GM12875 (cell line): ENCODE data around the gene MYB.

Experiments used
- H3K4me3 ChIP-seq: one replicate; pipeline ENCODE4 v1.5.1; 2011; ENCODE audit warnings: low read depth, low read length, control low read depth
- CTCF ChIP-seq: IDR thresholded peaks from 2 replicates; pipeline ENCODE4 v1.5.1; 2011; ENCODE audit warnings: low read depth, mild to moderate bottlenecking, control low read depth, inconsistent platforms, low read length, moderate library complexity, borderline replicate concordance; ENCODE audit not compliant: insufficient read depth

MYB gene

GRCh38 chr6:135202836-135203235 lies 21.7 kb downstream of the MYB start:
- no peak for TF ChIP-seq CTCF
- H3K4me3 ChIP-seq = no peak overlapping the region

DNA sequence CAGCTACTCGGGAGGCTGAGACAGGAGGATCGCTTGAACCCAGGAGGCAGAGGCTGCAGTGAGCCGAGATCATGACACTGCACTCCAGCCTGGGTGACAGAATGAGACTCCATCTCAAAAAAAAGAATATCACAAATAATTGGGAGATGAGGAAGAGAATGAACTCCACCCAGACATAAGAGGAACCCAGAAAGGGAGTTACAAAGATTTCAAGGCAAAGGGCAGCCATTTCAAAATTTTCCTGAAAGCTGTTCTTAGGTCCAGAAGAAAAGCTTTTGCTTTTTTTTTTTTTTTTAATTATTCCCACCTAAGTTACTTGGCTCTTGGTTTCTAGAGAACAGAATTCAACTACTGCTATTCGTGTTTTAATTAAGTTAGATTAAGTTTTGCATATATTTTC lies 23.8 kb downstream of the MYB start:
- no peak for TF ChIP-seq CTCF
- H3K4me3 ChIP-seq = no peak overlapping the region

DNA sequence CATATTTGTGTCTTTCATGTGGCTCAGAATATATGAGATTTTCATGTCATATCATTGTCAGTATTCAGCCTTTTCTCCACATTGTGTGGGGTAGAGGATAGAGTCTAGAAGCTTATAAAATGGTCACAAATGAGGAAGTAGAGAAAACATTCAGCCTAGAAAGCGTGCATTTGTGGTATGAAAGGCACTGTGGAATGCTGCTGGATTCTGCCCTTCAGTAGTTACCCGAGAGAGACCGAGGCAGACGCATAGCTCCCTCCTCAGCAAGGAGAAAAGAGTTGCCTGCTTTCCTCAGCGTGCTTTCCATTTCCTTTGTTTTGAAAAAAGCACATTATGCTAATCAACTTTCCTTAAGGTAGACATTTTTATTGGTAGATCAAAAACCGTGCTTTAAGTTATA lies 28.7 kb downstream of the MYB start:
- TF ChIP-seq CTCF = no peak
- no peak overlapping the region for H3K4me3 ChIP-seq

- TF ChIP-seq CTCF = no peak
- H3K4me3 ChIP-seq = no peak overlapping the region
These were observed 29.7 kb downstream of the MYB start for GRCh38 chr6:135210632-135211305.

- no peak for TF ChIP-seq CTCF
- no peak overlapping the region for H3K4me3 ChIP-seq
These were observed 30.2 kb downstream of the MYB start for GRCh38 chr6:135211306-135211702.

DNA sequence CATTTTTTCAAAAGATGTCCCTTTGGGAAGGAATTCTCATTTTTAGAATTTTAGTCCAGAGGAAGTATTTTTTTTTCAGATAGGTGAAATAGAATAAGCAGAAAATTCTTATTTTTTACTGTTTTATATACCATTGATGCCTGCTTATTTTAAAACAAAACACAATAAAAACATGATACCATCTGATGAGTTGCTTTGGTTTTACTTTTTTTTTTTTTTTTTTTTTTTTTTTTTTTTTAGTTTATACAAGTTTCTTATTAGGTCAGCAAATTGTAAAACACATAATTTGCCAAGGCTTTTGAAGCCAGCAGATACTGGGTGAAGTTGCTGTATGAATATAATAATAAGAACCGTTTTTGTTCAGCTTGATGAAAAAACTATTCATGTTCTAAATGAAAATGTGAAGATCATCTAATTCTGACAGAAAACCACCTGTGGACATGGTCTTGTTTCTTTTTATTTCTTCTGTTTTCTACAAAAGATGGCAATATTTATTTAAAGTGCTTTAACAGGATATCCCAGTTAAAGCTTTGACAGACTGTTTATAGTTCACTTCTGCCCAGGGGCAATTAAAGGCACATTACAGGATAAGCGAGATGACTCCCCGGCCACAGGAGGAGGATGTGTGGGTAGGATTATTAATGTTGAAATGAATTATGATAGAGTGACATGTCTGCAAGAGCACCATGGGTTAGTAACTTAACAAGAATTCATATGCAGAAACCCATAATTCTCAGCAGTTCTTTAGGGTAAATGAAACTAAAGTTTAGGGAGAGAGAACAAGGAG lies 31.1 kb downstream of the MYB start:
- no peak overlapping the region for H3K4me3 ChIP-seq

More for the DNA sequence above, 31.1 kb downstream of the MYB start:
- TF ChIP-seq CTCF = no peak
